Caco-2 (cell line): ENCODE results near the gene ERC2. TPM values are rescaled to one million over a fixed set of nuclear protein-coding genes. Genes with fewer than 3 reads are reported as not detected.

Experiments used
- BruUV-seq: library from RNA; stranded (reverse); fragments of 400-500 nt; replicated peaks from 2 replicates; lab custom pipeline; 2021; lab: Mats Ljungman, UMichigan
- CTCF ChIA-PET: fragments of 300-600 bp; sonication (Branson Sonifier 250); formaldehyde crosslinking; loops from one replicate; lab custom pipeline; 2022; ENCODE audit warnings: antibody characterized with exemption; lab: Charles Lee
- POLR2A ChIA-PET: fragments of 300-600 bp; sonication (Branson Sonifier 250); formaldehyde crosslinking; loops from one replicate; lab custom pipeline; 2022; ENCODE audit warnings: antibody characterized with exemption; lab: Charles Lee
- DNase-seq, 2 experiments: peaks; one replicate each; pipeline versions ENCODE4 v3.0.0 to v3.0.0-alpha.2; 2020 to 2022
- H3K27me3 ChIP-seq: replicated peaks from 2 replicates; pipeline ENCODE4 v1.6.0; 2011; ENCODE audit warnings: low read length; ENCODE audit not compliant: control insufficient read depth, insufficient read depth
- H3K36me3 ChIP-seq: 2 replicates; pipeline ENCODE4 v1.5.1; 2011; ENCODE audit warnings: low read length; ENCODE audit not compliant: control insufficient read depth, insufficient read depth
- H3K4me1 ChIP-seq: fragments of 250-450 bp; sonication (Bioruptor Pico); 2 replicates; pipeline ENCODE4 v1.5.1; 2020; ENCODE audit warnings: mild to moderate bottlenecking
- H3K4me3 ChIP-seq: 2 replicates; pipeline ENCODE4 v1.5.1; 2011; ENCODE audit warnings: low read depth, mild to moderate bottlenecking, control low read depth, low read length
- H3K9me3 ChIP-seq: fragments of 250-450 bp; sonication (Bioruptor Pico); 2 replicates; pipeline ENCODE4 v1.5.1; 2020; ENCODE audit warnings: mild to moderate bottlenecking, moderate library complexity
- H3K27ac Mint-ChIP-seq: one replicate; pipeline ENCODE4 v1.8.0; 2022; ENCODE audit warnings: mixed read lengths; ENCODE audit not compliant: unreplicated experiment
- H3K27me3 Mint-ChIP-seq: one replicate; pipeline ENCODE4 v1.8.0; 2022; ENCODE audit warnings: mixed read lengths; ENCODE audit not compliant: insufficient read depth, unreplicated experiment
- H3K36me3 Mint-ChIP-seq: one replicate; pipeline ENCODE4 v1.8.0; 2022; ENCODE audit warnings: mild to moderate bottlenecking, mixed read lengths; ENCODE audit not compliant: insufficient read depth, unreplicated experiment
- H3K4me1 Mint-ChIP-seq: one replicate; pipeline ENCODE4 v1.8.0; 2022; ENCODE audit warnings: low read depth, mixed read lengths; ENCODE audit not compliant: unreplicated experiment
- H3K4me3 Mint-ChIP-seq: one replicate; pipeline ENCODE4 v1.8.0; 2022; ENCODE audit warnings: mild to moderate bottlenecking, moderate library complexity, mixed read lengths; ENCODE audit not compliant: unreplicated experiment
- H3K9me3 Mint-ChIP-seq: one replicate; pipeline ENCODE4 v1.8.0; 2022; ENCODE audit warnings: mixed read lengths; ENCODE audit not compliant: unreplicated experiment
- CTCF ChIP-seq, 2 experiments: fragments of 200-600 bp in 1 of 2; IDR thresholded peaks; 1 replicate in 1 of 2; 2 replicates in 1 of 2; pipeline versions ENCODE4 v1.5.1 to v1.8.0; 2011 to 2022; ENCODE audit warnings: antibody characterized with exemption in 1 of 2, control low read depth in 1 of 2, inconsistent platforms in 1 of 2, low read depth in 1 of 2, low read length in 1 of 2, mild to moderate bottlenecking in 1 of 2, moderate library complexity in 1 of 2; ENCODE audit not compliant: insufficient read depth in 1 of 2, severe bottlenecking in 1 of 2, unreplicated experiment in 1 of 2
- intact Hi-C: fragments of 100-400 bp; cut with micrococcal nuclease; formaldehyde crosslinking; loops from one replicate; pipeline ENCODE4 v1.10.0; 2022; ENCODE audit not compliant: unreplicated experiment
- total RNA-seq: library from RNA; stranded (reverse); gene quantifications from 2 replicates; pipeline ENCODE4 v1.2.3, GENCODE V29; 2022

Gene ERC2
- total RNA-seq, 1 experiment from 2014 or later: 0.54 TPM

- no TSS peak for BruUV-seq
- Mint-ChIP-seq H3K4me1 (no peaks in the 10 kb centered on the region), H3K27me3 (no peaks in the 10 kb centered on the region), H3K4me3 (no peak overlapping the region), H3K27ac (no peak overlapping the region), H3K9me3 (no peaks in the 10 kb centered on the region), H3K36me3 (no peaks in the 10 kb centered on the region)
- Histone ChIP-seq H3K4me3 (no peak overlapping the region), H3K27me3 (no peaks in the 10 kb centered on the region), H3K9me3 (no peaks in the 10 kb centered on the region), H3K4me1 (no peaks in the 10 kb centered on the region), H3K36me3 (no peaks in the 10 kb centered on the region)
- no peak for TF ChIP-seq CTCF (IDR thresholded peaks at IDR 0.05; ENCODE audit: insufficient read depth in 1 of 2, low read depth in 1 of 2, low read length in 1 of 2, severe bottlenecking in 1 of 2, unreplicated experiment in 1 of 2)
- POLR2A ChIA-PET: no interaction called here
- intact Hi-C loops: no loop called here
- CTCF ChIA-PET: no interaction called here
- DNase-seq: no peak
Measured at GRCh38 chr3:55688154-55688553, 780.1 kb downstream of the ERC2 start.

DNA sequence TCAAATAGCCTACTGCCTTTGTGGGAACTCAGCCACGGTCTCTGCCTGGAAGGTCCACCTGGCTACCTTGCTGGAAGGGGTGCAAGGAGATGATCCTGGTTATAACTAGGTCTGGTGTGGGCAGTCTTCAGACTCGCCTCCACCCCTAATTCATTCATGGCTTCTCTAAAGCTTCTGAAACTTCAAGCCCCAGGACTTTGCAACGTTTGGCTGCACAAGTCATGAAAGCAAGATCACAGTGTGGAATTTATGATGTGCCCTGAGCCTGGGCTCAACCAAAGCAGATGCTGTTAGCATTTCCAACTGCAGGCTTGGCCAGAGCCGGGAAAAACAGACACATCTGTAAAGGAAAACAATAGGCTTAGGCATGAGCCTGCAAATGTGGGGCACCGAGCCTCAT, 780.7 kb downstream of the ERC2 start:
- no peak overlapping the region for H3K27ac Mint-ChIP-seq
- H3K27me3 Mint-ChIP-seq: no peaks in the 10 kb centered on the region
- no peak for TF ChIP-seq CTCF (IDR thresholded peaks at IDR 0.05; ENCODE audit: insufficient read depth in 1 of 2, low read depth in 1 of 2, low read length in 1 of 2, severe bottlenecking in 1 of 2, unreplicated experiment in 1 of 2)
- no peak for DNase-seq
- H3K36me3 Mint-ChIP-seq: no peaks in the 10 kb centered on the region
- Histone ChIP-seq H3K9me3 (no peaks in the 10 kb centered on the region), H3K36me3 (no peaks in the 10 kb centered on the region), H3K27me3 (no peaks in the 10 kb centered on the region), H3K4me3 (no peak overlapping the region), H3K4me1 (no peaks in the 10 kb centered on the region)
- ChIA-PET CTCF (interaction anchor here (0.7 kb wide), 1 partner anchor 28 kb away, joined by 3 read pairs; no protein-coding TSS in a partner anchor), POLR2A (no interaction called here)
- H3K9me3 Mint-ChIP-seq: no peaks in the 10 kb centered on the region
- no peaks in the 10 kb centered on the region for H3K4me1 Mint-ChIP-seq
- H3K4me3 Mint-ChIP-seq: no peak overlapping the region
- intact Hi-C loops: no loop called here
- BruUV-seq: no TSS peak

DNA sequence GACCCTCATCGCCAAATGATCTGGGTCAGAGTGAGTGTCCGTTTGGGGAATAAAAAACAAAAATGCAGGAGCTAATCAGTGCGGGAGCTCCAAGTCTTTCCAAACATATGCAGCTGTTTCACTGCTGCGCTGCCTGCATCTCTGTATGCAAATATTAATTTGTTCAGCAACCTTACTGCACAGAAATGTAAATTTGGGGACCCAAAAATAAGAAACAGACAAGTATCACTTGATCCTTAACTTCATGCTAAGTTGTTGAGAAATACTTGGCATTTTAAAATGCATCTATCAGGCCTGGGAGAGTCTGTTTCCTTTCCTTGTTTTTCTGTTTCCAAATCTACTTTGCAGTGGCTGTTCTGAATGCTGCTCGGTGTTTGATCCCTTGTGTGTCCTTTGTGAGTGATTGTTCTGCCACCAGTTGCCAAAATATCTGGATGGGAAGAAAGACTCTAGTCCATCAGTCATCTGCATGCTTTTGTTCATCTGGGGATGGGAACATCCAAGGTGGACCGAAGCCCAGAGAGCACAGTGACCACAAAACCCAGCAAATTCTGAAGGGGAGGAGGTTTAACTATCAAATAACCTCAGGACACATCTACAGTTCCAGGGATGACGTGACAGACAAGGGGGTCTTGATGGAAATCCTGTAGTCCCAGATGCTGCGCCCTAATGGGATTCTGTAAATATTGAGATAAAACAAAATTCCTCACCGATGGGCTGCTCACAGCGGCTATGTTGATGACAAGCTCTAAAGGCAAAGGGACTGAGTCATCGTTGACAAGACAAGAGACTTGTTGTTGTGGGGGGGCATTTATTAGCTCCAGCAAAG, 781.6 kb downstream of the ERC2 start:
- peaks cover 4% of the 10 kb centered on the region for H3K27me3 Mint-ChIP-seq
- intact Hi-C loops: no loop called here

More for the DNA sequence above, 781.6 kb downstream of the ERC2 start:
- Histone ChIP-seq H3K4me1 (no peaks in the 10 kb centered on the region), H3K27me3 (no peaks in the 10 kb centered on the region), H3K36me3 (no peaks in the 10 kb centered on the region), H3K4me3 (no peak overlapping the region), H3K9me3 (no peaks in the 10 kb centered on the region)
- no peak for TF ChIP-seq CTCF (IDR thresholded peaks at IDR 0.05; ENCODE audit: insufficient read depth in 1 of 2, low read depth in 1 of 2, low read length in 1 of 2, severe bottlenecking in 1 of 2, unreplicated experiment in 1 of 2)
- no peak for DNase-seq
- no peaks in the 10 kb centered on the region for H3K9me3 Mint-ChIP-seq
- ChIA-PET CTCF (interaction anchor here (0.7 kb wide), 1 partner anchor 29 kb away, joined by 3 read pairs; no protein-coding TSS in a partner anchor), POLR2A (no interaction called here)
- BruUV-seq: no TSS peak
- no peak overlapping the region for H3K4me3 Mint-ChIP-seq
- H3K4me1 Mint-ChIP-seq: no peaks in the 10 kb centered on the region
- no peak overlapping the region for H3K27ac Mint-ChIP-seq
- no peaks in the 10 kb centered on the region for H3K36me3 Mint-ChIP-seq
